HG03103 (cell line): ENCODE data around the gene IQCM.
"Not testable (repeated sequence)": the region's sequence is repeated elsewhere in the genome, so short reads cannot be mapped to it uniquely, and the experiment has no call there.

Source experiments
- ATAC-seq: cut with Tn5 transposase; IDR thresholded peaks from one replicate; pipeline ENCODE4 v1.9.1; 2021; ENCODE audit warnings: low read depth; ENCODE audit not compliant: unreplicated experiment

IQCM gene

GRCh38 chr4:149595500-149595899 is 220.1 kb downstream of the IQCM start:
- ATAC-seq = no peak

- no peak for ATAC-seq
Observed at GRCh38 chr4:149589826-149590225, 225.8 kb downstream of the IQCM start.

GRCh38 chr4:149584722-149585121 is 230.9 kb downstream of the IQCM start:
- ATAC-seq = no peak

- no peak for ATAC-seq
Observed at GRCh38 chr4:149574971-149575370, 240.7 kb downstream of the IQCM start.

GRCh38 chr4:149572716-149573115 is 242.9 kb downstream of the IQCM start:
- no peak for ATAC-seq

GRCh38 chr4:149555799-149556198 is 259.8 kb downstream of the IQCM start:
- ATAC-seq = no peak

- ATAC-seq = no peak
Observed at GRCh38 chr4:149555146-149555545, 260.5 kb downstream of the IQCM start.

GRCh38 chr4:149553959-149554520 is 261.6 kb downstream of the IQCM start:
- ATAC-seq = no peak

- ATAC-seq = no peak
Observed at GRCh38 chr4:149552601-149553000, 263.0 kb downstream of the IQCM start.

GRCh38 chr4:149549911-149550310 is 265.7 kb downstream of the IQCM start:
- ATAC-seq = no peak

GRCh38 chr4:149534779-149535178 is 280.9 kb downstream of the IQCM start:
- no peak for ATAC-seq

- no peak for ATAC-seq
Observed at GRCh38 chr4:149531861-149532260, 283.8 kb downstream of the IQCM start.

- no peak for ATAC-seq
Observed at GRCh38 chr4:149523039-149523438, 292.6 kb downstream of the IQCM start.

GRCh38 chr4:149521611-149522425 is 293.8 kb downstream of the IQCM start:
- no peak for ATAC-seq

GRCh38 chr4:149518471-149518870 is 297.2 kb downstream of the IQCM start:
- ATAC-seq = no peak

- ATAC-seq = no peak
Observed at GRCh38 chr4:149513081-149513480, 302.6 kb downstream of the IQCM start.

- ATAC-seq = no peak
Observed at GRCh38 chr4:149512501-149512900, 303.1 kb downstream of the IQCM start.

- no peak for ATAC-seq
Observed at GRCh38 chr4:149511558-149512298, 303.9 kb downstream of the IQCM start.

GRCh38 chr4:149507309-149507708 is 308.3 kb downstream of the IQCM start:
- not testable (repeated sequence) for ATAC-seq

GRCh38 chr4:149500806-149501205 is 314.8 kb downstream of the IQCM start:
- ATAC-seq = no peak

GRCh38 chr4:149499726-149500125 is 315.9 kb downstream of the IQCM start:
- ATAC-seq = no peak

GRCh38 chr4:149498246-149498645 is 317.4 kb downstream of the IQCM start:
- no peak for ATAC-seq
